NCI-H526 (cell line): ENCODE measurements around the gene SDSL.

Source experiments
- DNase-seq, 2 experiments: peaks; one replicate each; lab custom pipeline; 2025; lab: John Stamatoyannopoulos, UW

The SDSL gene

GRCh38 chr12:113396828-113397496 is 25.2 kb upstream of the SDSL start:
- DNase-seq = no peak

DNA sequence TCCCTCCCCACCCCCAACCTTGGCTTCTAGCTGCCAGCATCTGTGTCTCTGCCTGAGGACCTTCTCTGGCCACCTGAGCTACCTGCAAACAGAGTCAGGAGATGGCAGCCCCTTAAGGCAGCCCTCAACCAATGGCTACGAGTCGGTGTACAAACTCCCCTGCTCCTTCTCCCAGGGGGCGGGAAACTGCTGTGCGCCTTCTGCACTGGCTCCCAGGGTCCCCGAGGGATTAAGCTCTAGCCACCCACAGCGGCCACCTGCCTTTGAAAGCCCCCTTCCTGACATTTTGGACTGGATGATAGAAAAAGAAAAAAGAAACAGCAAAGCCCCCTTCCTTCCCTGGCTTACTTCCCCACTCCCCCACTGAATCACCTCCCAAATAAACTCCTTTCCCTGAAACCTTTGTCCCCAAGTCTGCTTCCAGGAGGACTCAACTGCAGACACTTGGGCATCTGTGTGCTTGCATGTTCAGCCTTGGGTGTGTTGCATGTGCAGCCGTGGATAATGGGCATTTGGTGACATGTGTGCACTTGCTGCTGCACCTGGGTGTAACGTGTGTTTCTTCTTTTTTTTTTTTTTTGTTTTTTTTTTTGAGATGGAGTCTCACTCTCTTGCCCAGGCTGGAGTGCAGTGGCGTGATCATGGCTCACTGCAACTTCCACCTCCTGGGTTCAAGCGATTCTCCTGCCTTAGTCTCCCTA is 24.5 kb upstream of the SDSL start:
- DNase-seq = no peak

- DNase-seq = no peak
Measured at GRCh38 chr12:113398346-113399290, 23.6 kb upstream of the SDSL start.

DNA sequence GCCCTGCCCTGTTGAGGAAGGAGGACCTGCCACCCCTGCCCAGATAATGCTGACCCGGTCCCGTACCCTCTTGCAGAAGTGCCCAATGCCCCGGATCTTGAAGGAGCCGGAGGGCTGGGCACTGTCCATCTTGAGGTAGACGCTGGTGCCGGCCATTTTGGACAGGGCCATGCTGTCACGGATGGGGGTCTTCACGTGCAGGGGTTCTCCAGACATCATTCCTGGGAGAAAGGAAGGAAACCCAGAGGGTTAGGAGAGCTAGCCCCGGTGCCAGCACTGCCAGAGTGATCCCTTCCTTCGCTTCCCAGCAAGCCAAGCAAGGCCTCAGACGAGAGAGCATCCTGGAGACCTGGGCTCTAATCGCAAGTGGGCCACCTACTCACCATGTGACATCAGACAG is 22.7 kb upstream of the SDSL start:
- DNase-seq = no peak

DNA sequence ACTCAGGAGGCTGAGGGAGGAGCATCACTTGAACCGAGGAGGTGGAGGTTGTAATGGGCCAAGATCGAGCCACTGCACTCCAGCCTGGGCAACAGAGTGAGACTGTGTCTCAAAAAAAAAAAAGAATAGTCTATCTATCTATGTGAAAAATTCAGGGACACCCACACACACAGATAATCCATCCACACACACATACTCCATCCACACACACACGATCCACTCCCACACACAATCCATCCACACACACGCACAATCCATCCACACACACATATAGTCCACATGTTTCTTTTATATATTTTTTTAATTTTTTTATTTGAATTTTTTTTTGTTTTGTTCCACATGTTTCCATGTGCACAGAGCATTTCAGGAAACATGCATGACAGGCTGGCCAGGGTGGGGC is 21.8 kb upstream of the SDSL start:
- no peak for DNase-seq

GRCh38 chr12:113401066-113402000 is 20.8 kb upstream of the SDSL start:
- DNase-seq = no peak

- DNase-seq = no peak
Measured at GRCh38 chr12:113402586-113403260, 19.5 kb upstream of the SDSL start.

DNA sequence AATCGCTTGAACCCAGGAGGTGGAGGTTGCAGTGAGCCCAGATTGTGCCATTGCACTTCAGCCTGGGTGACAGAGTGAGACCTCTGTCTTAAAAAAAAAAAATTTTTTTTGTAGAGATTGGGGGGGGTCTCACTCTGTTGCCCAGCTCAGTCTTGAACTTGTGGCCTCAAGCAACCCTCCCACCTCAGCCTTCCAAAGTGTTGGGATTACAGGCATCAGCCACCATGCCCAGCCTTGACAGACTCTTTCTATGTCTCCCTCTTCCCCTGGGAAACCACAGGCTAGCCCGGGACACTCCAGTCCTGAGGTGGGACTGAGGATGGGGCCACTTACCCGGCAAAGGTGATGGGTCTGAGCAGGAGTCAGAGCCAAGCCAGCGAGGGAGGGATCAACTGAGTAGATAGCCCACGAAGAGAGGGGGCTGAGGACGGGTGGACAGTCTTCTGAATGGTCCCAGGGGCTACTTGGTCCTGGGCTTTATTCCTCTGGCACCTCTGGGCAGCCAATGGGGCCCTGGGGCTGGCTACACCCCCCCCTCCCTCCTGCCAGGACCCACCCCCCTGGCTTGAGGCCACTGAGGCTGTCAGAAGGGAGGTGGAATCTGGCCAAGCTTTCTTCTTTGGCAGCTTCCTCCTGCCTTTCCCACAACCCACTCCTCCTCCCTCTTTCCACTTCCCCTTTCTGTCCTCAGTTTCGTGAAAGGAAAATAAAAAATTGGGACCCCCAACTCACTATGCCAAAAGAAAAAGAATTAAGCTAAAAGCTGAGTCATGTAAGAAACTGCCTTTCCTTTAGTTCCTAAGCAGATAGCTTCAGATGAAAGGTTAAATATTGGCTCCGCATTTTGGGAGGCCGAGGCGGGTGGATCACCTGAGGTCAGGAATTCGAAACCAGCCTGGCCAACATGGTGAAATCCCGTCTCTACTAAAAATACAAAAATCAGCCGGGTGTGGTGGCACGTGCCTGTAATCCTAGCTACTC is 18.5 kb upstream of the SDSL start, which contains the start of gene SDS:
Gene SDS (minus strand): TSS at position 453 of the 981 bp plus-strand sequence. CDS start 4,179 bp downstream, outside the sequence.
- no peak for DNase-seq

- no peak for DNase-seq
Measured at GRCh38 chr12:113405694-113406093, 16.5 kb upstream of the SDSL start.

- no peak for DNase-seq
Measured at GRCh38 chr12:113407931-113408600, 14.1 kb upstream of the SDSL start.

DNA sequence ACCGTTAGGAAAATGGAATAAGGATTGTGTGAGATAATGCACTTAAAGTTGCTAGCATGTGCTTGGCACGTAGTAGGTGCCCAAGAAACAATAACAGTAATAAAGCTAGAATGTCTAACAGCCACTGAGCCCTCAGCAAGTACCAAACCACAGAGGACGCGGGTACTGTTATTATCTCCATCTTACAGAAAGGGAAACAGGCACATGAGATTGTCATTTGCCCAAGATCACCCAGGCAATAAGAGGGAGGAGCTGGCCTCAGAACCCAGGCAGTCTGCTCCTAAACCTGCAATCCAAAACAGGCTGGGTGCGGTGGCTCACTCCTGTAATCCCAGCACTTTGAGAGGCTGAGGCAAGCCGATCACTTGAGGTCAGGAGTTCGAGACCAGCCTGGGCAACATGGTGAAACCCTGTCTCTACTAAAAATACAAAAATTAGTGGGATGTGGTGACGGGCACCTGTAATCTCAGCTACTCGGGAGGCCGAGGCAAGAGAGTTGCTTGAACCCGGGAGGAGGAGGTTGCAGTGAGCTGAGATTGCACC is 13.4 kb upstream of the SDSL start:
- DNase-seq = no peak

DNA sequence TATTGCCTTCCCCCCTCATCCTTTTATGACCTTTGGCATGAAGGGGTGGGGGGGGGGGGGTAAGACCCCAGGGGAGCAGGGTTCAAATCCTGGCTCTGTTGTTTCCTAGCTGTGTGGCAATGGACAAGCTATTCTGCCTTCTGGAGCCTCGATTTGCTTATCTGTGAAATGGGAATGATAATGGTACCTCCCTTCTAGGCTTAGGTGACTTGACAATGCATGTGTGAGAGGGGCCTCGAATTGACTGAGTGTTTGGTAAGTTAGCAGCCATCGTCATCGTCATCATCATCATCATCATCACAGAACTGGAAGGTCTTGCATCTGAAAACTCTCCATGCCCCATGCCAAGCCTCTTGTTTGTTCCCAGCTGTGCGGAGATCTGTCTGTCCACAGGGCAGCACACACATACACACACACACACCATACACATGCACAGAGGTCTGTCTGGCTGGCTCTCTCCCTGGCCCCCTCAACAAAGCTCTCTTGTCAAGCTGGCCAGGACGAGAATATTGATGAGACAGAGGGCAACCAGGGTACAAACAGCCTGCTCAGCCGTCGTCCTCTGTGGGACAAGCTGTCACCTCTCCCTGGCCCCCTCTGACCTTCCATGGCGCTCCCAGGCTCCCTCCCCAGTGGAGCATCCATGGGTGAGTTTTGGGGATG is 12.6 kb upstream of the SDSL start:
- DNase-seq = no peak

GRCh38 chr12:113413488-113413939 is 8.7 kb upstream of the SDSL start:
- DNase-seq = no peak

DNA sequence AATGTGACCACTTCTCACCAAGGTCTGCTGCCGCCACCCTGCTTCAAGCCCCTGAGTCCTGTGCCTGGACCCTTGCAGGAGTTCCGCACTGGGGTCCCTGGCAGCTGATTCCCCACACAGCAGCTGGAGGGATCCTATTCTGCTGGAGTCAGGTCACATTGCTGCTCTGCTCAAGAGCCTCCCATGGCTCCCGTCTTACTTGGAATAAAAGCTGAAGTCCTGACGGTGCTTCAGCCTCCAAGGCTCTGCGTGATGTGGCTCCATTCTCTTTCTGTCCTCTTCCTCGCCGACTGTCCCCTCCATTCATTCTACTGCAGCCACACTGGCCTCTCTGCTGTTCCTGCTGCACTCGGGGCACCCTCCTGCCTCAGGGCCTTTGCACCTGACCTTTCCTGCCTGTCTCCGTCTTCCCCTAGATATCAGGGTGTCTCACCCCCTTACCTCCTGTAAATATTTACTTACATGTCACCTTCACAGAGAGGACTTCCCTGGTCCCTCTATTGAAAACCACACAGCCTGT is 7.6 kb upstream of the SDSL start:
- no peak for DNase-seq

GRCh38 chr12:113416091-113416754 is 6.0 kb upstream of the SDSL start:
- no peak for DNase-seq

DNA sequence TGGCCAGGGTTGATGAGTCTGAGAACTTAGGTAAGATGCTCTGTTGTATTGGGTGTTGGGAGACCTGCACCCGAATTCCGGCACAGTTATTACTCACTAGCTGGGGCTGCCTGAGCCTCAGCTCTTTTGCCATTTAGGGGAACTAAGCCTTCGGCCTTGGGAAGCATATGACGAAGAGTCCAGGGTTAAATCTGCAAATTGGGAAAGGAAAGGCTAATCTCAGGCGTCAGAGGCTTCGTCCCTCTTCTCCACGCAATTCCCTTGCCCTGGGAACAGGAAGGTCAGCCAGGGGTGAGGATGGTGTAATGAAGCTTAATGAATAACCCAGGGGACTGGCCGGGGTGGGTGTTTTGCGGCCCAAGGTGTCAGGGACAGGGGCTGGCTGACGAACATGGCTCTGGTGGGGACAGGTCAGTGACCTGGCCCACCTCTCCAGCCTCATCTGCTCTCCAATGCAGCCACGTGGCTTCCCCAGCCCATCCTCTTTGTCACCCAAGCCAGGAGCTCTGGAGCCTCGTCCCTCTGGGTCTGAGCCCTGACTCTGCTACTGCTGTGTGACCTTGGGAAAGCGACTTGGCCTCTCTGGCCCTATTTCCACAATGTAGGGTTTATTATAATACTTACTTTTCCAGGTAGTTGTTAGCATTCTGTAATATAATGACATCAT is 3.8 kb upstream of the SDSL start:
- DNase-seq = no peak
